ENCODE data around the gene CCR5AS.

The CCR5AS gene

GRCh38 chr3:46454209-46454595 lies 47.3 kb upstream of the CCR5AS start:
- Mint-ChIP-seq H3K4me3 (ENCODE audit: unreplicated experiment) (no peak overlapping the region), H3K9me3 (ENCODE audit: unreplicated experiment) (no peaks in the 10 kb centered on the region), H3K27me3 (ENCODE audit: unreplicated experiment) (peaks cover 6% of the 10 kb centered on the region), H3K36me3 (ENCODE audit: low read depth, unreplicated experiment) (no peaks in the 10 kb centered on the region), H3K27ac (ENCODE audit: unreplicated experiment) (no peak overlapping the region), H3K4me1 (ENCODE audit: unreplicated experiment) (no peaks in the 10 kb centered on the region)
- TF ChIP-seq, protein P1, sequence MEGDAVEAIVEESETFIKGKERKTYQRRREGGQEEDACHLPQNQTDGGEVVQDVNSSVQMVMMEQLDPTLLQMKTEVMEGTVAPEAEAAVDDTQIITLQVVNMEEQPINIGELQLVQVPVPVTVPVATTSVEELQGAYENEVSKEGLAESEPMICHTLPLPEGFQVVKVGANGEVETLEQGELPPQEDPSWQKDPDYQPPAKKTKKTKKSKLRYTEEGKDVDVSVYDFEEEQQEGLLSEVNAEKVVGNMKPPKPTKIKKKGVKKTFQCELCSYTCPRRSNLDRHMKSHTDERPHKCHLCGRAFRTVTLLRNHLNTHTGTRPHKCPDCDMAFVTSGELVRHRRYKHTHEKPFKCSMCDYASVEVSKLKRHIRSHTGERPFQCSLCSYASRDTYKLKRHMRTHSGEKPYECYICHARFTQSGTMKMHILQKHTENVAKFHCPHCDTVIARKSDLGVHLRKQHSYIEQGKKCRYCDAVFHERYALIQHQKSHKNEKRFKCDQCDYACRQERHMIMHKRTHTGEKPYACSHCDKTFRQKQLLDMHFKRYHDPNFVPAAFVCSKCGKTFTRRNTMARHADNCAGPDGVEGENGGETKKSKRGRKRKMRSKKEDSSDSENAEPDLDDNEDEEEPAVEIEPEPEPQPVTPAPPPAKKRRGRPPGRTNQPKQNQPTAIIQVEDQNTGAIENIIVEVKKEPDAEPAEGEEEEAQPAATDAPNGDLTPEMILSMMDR (IDR thresholded peaks at IDR 0.05; ENCODE audit: unreplicated experiment), result no peak
- no peak for DNase-seq (ENCODE audit: low spot score)

GRCh38 chr3:46453526-46454208 lies 46.8 kb upstream of the CCR5AS start:
- Mint-ChIP-seq H3K9me3 (ENCODE audit: unreplicated experiment) (no peaks in the 10 kb centered on the region), H3K36me3 (ENCODE audit: low read depth, unreplicated experiment) (no peaks in the 10 kb centered on the region), H3K27me3 (ENCODE audit: unreplicated experiment) (peaks cover 6% of the 10 kb centered on the region), H3K4me1 (ENCODE audit: unreplicated experiment) (no peaks in the 10 kb centered on the region), H3K4me3 (ENCODE audit: unreplicated experiment) (no peak overlapping the region), H3K27ac (ENCODE audit: unreplicated experiment) (no peak overlapping the region)
- TF ChIP-seq, protein P1 (IDR thresholded peaks at IDR 0.05; ENCODE audit: unreplicated experiment), result no peak
- no peak for DNase-seq (ENCODE audit: low spot score)

DNA sequence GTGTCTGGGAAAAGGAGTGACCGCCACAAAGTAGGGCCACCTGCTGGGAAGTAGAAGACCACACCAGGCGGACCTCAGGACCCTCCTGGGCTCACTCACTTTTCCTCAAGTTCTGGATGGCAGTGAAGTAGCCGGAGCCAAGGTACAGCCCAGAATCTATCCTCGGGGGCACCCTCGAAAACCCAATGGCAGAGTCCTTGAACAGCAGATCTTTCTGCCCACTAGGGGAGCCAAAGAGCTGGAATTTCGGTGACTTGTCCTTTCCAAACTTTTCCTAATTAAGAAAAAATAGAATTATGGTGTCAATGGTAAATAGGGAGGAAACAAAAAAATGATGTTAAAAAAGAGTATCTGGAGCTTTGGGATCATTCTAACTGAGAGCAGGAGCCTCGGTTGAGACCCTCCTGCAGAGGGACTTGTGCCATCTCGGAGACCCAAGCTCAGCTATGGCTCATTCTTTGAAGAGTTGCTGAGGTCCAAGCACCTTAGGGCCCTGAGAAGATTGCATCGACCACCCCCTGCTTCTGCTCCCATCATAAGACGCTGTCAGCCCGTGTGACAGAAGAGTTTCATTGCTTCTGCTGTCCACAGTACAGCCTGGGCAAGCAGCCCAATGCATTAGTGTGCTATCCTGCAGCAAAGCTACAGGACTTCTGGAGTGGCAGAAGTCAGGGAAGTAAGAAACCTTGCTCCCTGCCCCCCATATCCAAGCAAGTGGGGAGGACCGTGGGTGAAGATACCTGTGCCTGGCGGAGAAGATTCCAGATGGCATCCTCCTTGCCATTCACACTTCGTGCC lies 43.1 kb upstream of the CCR5AS start:
- no peaks in the 10 kb centered on the region for H3K4me1 Mint-ChIP-seq (ENCODE audit: unreplicated experiment)
- no peaks in the 10 kb centered on the region for H3K9me3 Mint-ChIP-seq (ENCODE audit: unreplicated experiment)
- H3K36me3 Mint-ChIP-seq (ENCODE audit: low read depth, unreplicated experiment), result no peaks in the 10 kb centered on the region
- H3K4me3 Mint-ChIP-seq (ENCODE audit: unreplicated experiment), result no peak overlapping the region
- no peak overlapping the region for H3K27ac Mint-ChIP-seq (ENCODE audit: unreplicated experiment)
- DNase-seq (ENCODE audit: low spot score), result peak; percentile 38
- H3K27me3 Mint-ChIP-seq (ENCODE audit: unreplicated experiment), result peaks cover 4% of the 10 kb centered on the region
- TF ChIP-seq, protein P1 (IDR thresholded peaks at IDR 0.05; ENCODE audit: unreplicated experiment), result peak; percentile 73

GRCh38 chr3:46448721-46449120 lies 41.9 kb upstream of the CCR5AS start:
- Mint-ChIP-seq H3K9me3 (ENCODE audit: unreplicated experiment) (no peaks in the 10 kb centered on the region), H3K27me3 (ENCODE audit: unreplicated experiment) (no peaks in the 10 kb centered on the region), H3K4me1 (ENCODE audit: unreplicated experiment) (no peaks in the 10 kb centered on the region), H3K4me3 (ENCODE audit: unreplicated experiment) (no peak overlapping the region), H3K36me3 (ENCODE audit: low read depth, unreplicated experiment) (no peaks in the 10 kb centered on the region), H3K27ac (ENCODE audit: unreplicated experiment) (no peak overlapping the region)
- DNase-seq (ENCODE audit: low spot score), result no peak
- TF ChIP-seq, protein P1 (IDR thresholded peaks at IDR 0.05; ENCODE audit: unreplicated experiment), result no peak
